Suppressor macrophage (primary cell): ENCODE data around the gene METTL25B.
A peak's percentile ranks its signal among the peaks of the same experiment; 100 is the strongest.

Experiments
- DNase-seq, 4 experiments: peaks; one replicate each; pipeline ENCODE4 v3.0.0-alpha.2; 2020 to 2022

METTL25B gene

GRCh38 chr1:156768610-156769295, 40.5 kb downstream of the METTL25B start:
- peak in 1 of 4 experiments; percentile 22 for DNase-seq

DNA sequence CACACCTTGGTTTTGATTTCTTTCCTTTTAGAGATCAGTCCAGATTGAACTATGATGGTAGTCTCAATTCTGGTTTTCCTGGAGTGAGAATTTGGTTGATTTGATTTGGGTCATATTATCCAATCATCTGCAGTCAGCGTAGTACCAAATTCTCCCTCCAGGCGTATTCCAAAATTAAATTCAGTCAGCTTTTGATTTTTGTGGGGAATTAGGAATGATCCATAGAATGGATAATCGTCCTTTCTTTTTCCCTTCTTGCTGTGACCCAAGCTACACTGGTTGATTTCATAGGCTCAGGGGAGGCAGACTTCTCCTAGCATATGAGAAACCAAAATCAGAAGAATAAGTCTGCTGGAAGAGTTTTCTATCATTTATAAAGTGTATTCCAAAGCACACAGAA, 44.0 kb downstream of the METTL25B start:
- no peak for DNase-seq

DNA sequence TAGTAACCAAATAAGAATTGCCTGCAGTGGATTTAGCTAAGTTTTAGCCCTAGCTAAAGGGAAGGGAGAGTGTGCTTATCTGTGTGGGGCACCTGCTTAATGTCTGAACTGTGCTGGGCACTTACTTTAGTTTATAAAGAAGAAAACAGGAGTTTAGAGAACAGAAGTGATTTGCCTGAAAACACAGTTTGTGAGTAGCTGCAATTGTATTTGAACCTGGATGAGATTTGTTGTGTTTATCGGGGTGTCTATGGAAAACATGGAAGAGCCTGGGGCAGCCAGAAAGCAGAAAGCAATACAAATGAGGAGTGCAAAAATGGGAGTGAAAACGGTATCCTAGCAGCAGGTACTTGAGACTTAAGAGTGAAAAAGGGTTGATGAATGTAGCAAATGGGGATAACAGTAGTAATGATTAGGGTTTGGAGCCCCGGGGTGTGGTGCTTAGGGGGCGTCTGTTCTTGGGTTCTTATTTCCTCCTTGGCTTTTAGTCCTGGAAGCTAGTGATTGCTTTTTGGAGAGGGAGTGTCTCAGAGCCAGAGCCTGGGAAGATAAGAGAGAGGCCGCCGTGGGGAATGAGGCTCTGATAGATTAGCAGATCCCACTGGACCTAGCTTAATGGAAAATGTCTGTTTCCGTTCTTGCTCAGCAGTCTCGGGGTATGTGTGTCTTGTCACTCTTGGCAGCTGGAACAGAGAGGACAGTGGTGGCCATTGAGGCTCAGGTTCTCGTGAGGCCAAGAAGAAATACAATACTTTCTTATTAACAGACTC, 44.6 kb downstream of the METTL25B start:
- no peak for DNase-seq

DNA sequence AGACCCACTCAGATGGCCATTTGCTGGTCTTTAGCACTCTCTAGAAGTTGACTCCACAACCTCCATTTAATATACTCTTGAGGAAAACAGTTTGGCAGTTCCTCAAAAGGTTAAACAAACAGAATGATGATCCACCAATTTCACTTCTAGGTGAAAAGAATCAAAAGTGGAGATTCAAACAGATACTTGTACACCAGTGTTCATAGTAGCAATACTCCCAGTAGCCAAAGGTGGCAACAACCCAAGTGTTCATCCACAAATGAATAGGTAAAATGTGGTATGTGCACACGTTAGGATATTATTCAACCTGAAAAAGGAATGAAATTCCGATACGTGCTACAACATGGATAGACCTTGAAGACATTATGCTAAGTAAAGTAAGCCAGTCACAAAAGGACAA, 45.3 kb downstream of the METTL25B start:
- DNase-seq = no peak

DNA sequence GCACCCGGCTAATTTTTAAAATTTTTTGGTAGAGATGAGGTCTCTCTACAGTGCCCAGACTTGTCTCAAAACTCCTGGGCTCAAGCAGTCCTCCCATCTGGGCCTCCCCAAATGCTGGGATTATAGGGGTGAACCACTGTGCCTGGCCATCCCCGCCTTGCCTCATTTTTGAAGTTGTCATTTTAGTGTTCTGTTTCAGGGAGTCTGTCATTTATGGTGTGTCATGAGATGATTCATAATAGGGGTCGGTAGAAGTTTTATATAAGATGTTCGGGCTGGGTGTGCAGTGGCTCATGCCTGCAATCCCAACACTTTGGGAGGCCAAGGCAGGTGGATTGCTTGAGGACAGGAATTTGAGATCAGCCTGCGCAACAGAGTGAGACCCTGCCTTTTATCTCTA, 47.5 kb downstream of the METTL25B start:
- no peak for DNase-seq

DNA sequence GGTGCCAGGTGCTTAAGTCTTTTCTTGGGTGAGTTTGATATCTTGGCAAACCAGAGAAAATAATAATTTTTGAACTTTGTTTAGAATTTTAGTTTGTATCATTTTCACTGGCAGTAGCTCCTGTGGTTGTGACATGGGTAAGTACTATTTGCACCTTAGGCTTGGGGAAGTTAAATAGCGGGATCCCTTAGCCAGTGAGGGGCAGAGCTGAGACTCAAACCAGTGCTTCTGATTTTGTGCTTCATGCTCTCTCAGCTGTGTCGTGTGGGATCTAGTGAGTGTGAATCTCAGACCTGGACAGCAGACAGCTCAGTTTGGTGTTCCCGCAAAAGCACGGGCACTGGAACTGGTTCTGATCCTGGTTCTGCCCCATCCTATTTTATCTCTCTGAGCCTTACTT, 48.7 kb downstream of the METTL25B start:
- no peak for DNase-seq

GRCh38 chr1:156777573-156777972, 49.3 kb downstream of the METTL25B start:
- no peak for DNase-seq

DNA sequence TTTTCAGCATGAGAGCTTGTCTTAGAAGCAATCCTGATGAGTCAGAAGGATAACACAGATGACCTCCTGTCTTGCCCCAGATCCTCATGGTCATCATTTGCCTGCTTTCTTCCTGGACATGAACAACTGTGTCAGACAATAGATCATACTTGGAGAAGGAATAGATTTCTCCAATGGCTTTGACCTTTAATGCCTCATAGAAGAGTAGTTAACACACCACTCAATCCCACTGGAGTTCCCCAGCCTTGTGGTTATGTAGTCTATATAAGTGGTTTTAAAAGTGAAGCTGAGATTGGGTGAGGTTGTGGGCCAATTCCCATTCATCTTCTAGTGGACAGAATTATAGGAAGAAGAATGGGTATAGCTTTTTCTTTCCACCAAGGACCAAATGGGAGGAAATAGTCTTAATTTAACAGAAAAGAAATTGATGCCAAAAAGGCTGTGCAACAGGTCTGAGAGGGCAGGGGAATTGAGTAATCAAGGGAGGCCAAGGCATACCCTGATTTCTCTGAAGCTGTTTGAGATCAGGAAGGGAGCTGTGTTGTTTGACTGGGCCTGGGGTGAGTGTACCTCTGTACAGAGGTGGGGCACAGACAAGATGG, 53.4 kb downstream of the METTL25B start:
- peak; percentile 17 to 65 (median 29) for DNase-seq

DNA sequence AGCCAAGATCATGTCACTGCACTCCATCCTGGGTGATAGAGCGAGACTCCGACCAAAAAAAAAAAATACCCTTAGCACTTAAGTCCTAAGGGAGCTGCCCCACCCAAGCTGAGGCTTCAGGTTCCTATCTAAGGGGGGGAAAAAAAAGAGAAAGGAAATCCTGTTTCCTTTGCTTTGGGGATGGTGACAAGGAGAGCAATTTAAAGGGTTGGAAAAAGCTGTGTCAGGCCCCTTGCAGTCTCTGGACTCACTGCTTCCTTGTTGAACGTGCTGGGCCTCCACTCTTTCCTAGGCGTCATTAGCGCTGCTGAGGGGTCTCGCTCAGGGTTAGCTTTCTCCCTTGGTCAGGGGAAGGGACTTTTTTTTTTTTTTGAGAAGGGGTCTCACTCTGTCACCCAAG, 57.2 kb downstream of the METTL25B start:
- DNase-seq = no peak
